SKM-1 treated with dmso at 0.1 percent for 144 hours (cell line): ENCODE measurements around the gene DTNB.

ENCODE experiments used
- DNase-seq: peaks from one replicate; lab custom pipeline; 2025; ENCODE audit not compliant: unreplicated experiment; lab: John Stamatoyannopoulos, UW

Gene DTNB

DNA sequence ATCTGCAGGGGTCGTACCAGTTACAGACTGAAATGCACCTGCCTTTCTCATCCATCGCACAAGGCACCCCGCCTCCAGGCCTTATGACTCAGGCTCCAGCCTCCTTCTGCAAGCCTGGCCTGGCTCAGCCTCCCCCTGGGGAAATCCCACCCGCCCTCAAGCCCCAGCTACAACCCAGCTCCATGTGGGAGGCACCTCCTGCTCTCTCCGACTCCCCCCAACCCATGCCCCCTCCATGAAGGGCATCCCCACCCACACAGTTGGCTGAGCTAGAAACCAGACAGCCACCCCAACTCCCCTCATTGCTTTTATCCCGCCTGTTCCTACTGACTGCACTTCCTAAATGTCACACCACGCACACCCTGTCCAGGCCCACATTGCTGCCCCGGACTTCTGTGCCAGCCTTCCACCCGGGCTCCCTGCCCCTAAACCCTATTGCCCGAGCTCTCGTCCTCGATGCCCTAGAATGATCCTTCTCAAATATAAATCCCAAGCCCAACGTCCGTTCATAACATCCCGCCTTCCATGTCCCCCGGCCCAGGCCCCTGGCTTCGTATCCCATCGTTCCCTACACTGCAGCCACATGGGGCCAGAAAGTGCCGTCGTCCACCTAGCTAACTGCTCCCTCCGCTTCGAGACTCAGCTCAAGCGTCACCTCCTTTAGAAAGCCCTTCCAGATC, 341.6 kb downstream of the DTNB start:
- DNase-seq: no peak

DNA sequence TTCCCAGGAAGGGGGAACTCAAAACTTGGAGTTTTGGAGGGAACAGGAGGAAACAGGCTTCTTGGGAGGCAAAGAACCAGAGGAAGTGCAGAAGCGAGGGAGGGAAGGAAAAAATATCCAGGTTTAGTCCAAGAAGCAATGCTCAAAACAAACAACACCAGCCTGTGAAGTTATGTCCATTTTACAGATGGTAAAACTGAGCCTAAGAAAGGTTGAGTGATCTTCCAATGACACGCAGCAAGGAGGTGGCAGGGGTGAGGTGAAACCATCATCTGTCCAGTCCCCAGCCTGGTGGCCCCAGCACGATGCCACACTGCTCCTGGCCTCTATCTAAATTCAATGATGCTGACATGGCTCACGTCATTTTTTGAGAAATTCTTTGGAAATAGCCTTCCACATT, 342.4 kb downstream of the DTNB start:
- no peak for DNase-seq

DNA sequence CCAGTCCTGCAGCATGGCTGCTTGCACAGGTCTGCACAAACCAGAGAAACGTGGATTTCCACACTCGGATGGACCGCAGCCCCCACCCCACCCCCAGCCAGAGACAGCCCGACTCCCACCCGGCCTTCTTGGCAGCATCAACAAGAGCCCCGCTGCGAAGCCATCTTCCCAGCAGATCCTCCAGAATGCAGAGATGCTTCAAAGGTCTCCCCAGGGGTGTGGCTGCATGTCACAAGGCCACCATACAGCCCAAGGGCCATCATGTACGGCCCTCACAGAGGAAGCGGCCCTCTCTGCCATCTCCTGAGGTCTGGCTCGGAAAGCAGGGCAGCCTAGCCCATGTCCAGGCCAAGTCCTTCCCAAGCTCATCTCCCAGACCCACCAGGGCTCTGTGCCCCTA, 343.1 kb downstream of the DTNB start:
- no peak for DNase-seq

DNA sequence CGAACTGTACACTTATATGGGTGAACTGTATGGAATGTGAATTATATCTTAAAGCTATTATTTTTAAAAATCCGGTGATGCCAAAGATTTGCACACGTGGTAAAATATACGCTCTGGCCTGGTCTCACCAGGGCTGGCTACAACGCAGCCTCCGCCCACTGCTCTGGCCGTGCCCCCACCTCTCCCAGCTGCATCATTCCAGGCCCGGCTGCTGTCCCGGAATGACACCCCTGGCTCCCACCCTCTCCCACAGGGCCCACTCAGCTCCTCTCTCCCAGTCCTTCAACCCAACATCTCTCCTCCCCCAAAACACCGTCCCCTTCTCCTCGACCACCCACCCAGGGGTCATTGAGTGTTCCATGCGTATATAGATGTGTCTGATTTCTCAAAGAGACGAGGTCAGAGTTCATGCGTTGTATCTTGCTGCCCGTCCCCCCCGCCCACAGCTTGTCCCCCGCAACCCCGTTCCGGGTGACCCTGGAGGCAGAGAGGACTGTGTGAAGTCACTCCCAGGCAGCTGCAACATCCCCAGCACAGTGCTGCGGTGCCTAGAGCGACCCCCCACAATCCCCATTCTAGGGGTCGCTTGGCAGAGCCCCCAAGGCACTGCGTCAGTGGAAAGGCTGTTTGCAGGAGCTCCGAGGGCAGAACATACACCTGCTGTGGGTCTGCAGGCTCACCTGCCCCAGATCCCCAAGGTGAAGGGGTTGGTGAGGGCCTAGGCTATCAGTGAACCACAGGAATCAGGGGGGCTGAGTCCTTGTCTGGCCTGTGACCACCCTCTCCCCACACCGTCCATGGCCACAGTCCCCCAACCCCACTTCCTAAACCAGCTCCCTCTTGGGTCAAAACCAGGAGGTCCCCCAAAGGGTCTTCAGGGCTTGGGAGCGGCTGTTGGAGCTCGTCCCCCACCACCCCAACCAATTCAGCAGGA, 345.0 kb downstream of the DTNB start:
- no peak for DNase-seq
